NCI-H1694 (cell line): ENCODE measurements around the gene KCNS3.
"Not testable (repeated sequence)": the region's sequence is repeated elsewhere in the genome, so short reads cannot be mapped to it uniquely, and the experiment has no call there.

Source experiments
- DNase-seq: peaks from one replicate; lab custom pipeline; 2025; lab: John Stamatoyannopoulos, UW

KCNS3 gene

GRCh38 chr2:17947113-17947512, 68.6 kb downstream of the KCNS3 start:
- no peak for DNase-seq

DNA sequence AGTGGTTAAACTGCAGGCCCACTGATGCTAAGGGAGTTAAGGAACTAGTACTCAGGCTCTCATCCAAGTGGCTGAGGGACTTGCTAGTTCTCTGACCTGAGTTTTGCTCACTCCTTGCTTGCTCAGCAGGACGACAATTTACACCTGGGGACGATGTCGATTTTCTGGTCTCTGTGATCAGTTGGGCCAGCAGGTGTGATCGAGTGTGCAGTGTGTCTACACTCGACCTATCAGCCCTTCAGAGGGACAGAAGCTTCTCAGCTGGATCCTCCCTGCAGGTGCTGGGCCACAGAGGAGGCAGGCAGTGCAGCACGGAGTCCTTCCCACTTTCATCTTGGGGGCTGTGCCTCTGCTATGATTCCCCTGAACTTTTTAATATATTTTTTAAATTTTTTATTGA, 71.5 kb downstream of the KCNS3 start:
- DNase-seq, result no peak

- DNase-seq, result no peak
Measured at GRCh38 chr2:17951563-17951962, 73.1 kb downstream of the KCNS3 start.

DNA sequence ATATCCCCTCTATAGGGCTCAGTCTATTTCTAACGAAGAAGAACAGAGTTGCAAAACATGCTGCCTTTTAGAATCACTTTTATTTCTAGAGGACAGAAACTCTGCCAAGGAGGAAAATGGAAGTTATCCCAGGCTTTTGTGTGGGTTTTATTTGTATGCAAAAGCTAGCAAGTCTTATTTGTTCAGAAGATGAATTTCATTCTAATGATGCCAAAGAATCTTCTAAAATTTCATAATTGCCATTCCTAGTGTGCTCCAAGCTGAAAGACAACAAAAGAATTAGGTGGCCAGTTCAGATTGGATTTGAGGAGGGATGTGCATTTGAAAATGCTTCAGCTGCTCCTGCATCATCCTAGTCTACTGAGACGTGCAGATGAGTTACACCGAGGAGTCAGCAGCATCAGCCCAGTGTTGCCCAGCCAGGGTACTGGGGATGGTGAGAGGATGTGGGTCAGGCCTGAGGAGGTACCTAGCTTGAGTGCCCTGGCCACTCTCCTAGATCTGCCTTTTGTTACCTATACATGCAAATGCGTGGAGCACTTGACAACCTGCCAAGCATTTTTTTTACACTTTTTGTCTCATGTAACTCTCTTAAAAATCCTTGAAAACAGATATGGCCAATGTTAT, 80.1 kb downstream of the KCNS3 start:
- no peak for DNase-seq

DNA sequence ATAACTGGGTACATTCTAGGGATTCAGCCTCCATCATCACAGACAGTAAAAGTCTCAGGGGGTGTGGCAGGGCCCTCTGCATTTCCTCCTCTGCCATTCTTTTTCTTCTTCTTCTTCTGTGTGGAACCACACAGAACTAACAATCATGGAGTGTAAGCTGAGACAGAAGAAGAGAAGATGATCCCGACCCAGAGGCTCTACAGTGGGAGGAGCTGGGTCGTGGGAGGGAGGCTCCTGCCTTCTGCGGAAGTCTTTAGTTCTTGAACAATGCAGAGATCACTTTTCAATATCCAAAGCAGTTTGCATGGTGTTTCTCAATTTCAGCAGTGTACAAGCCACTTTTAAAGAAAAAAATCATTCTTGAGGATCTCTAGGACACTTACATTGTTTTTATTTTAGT, 80.9 kb downstream of the KCNS3 start:
- DNase-seq, result no peak

GRCh38 chr2:17959833-17960232, 81.4 kb downstream of the KCNS3 start:
- no peak for DNase-seq

DNA sequence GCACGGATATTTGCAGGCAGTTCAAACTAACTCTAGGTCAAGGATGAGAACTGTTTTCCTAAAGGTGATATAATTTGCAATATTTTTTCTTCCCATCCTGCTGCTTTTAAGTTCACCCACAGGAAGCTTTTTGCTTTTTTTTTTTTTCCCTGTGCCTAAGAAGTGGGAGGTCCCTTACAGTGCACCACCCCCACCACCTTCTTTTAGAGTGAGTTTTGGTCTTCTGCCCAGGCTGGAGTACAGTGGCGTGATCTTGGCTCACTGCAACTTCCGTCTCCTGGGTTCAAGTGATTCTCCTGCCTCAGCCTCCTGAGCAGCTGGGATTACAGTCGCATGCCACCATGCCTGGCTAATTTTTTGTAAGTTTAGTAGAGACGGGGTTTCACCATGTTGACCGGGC, 82.5 kb downstream of the KCNS3 start:
- DNase-seq, result no peak

DNA sequence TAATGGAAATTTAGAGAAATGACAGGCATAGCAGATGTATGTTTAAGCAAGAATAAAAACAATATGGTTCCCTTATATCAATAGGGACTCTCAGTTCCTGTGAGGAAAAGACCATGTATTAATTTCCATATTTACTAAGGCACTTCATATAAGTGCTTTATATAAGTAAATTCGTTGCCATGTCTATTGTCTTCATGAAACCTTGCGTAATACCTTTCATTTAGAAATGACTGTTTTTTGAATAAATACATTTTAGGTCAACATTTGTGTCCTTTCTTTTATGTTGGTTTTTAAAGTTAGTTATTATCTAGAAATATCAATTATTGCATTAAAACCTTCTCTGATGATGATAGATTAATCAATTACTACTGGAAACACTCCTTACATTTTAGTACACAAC, 83.3 kb downstream of the KCNS3 start:
- no peak for DNase-seq

- no peak for DNase-seq
Measured at GRCh38 chr2:17962876-17963275, 84.4 kb downstream of the KCNS3 start.

- not testable (repeated sequence) for DNase-seq
Measured at GRCh38 chr2:17963571-17963970, 85.1 kb downstream of the KCNS3 start.

DNA sequence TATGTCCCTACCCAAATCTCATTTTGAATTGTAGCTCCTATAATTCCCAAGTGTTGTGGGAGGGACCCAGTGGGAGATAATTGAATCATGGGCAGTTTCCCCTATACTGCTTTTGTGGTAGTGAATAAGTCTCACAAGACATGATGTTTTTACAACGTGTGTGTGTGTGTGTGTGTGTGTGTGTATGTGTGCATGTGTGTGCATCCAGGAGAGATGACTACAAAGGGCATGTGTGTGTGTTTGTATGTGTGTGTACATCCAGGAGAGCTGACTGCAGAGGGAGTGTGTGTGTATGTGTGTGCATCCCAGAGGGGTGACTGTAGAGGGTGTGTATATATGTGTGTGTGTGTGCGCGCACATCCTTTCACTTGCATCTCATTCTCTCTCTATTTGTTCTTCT, 86.7 kb downstream of the KCNS3 start:
- DNase-seq, result no peak

GRCh38 chr2:17966798-17967197, 88.3 kb downstream of the KCNS3 start:
- no peak for DNase-seq

GRCh38 chr2:17969661-17970060, 91.2 kb downstream of the KCNS3 start:
- no peak for DNase-seq

DNA sequence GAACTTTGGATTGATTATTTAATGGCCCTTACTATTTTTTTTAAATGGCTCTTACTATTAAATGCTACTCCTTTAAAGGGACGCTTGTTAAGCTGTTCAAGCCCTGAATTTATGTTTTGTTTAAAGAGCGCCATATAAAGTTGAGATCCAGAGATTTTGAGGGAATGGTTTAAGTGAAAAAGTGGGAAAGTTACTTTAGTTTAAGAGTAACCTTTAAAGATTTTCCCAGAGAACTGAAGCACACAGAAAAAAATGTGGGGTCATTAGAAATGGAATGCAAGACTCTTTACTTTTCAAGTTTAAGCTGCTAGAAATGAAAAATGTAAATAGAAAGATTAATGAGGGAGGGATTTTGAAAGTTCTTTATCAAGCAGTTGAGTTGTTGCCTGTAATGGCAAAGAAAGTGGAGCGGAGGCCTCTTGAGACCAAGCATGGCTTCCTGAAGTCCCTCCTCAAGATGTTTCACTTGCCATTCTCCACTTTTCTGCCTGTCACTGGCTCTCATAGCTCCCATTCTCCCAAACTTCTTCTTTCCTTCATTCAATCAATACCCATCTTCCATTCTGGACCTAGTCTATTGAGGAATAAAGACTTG, 93.2 kb downstream of the KCNS3 start:
- DNase-seq, result no peak

GRCh38 chr2:17972991-17973390, 94.5 kb downstream of the KCNS3 start:
- no peak for DNase-seq

DNA sequence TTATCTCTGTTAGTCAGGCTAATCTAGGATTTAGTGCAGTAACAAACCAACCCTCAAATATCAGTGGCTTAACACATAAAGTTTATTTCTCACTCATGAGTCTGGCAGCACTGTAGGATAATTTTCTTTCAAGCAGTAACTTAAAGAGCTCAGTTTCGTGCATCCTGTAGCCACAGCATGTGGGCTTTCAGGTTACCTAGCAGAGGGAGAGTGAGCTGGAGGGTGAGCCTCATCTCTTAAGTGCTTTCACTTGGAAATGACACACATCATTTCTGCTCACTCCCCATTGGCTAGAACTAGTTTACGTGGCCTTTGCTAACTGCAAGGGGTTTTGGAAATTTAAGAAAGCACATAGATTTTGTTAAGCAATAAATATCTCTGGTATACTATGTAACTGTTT, 96.9 kb downstream of the KCNS3 start:
- DNase-seq, result no peak

- no peak for DNase-seq
Measured at GRCh38 chr2:17976871-17977746, 98.6 kb downstream of the KCNS3 start.

- no peak for DNase-seq
Measured at GRCh38 chr2:17979707-17980106, 101.2 kb downstream of the KCNS3 start.

DNA sequence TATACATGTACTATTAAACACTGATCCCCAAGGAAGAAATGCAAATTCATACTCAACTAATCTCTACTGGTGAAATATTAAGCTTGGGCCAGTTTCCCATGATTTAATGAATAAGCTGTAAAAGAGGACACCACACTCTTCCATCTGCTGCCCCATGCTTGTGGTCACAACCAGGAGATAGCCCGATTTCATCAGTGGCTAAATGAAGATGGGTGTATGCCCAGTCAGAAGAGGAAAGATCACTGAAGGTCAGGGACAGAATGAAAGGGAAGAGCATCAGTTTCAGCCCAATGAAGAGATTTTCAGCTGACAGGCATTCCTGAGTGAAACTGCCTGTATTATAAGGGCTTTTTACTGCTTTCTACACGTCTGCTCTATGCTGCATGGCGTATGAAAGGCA, 103.5 kb downstream of the KCNS3 start:
- no peak for DNase-seq
